Epithelial cell of proximal tubule (primary cell): ENCODE measurements around the gene AQP12B. TPM values are rescaled to one million over a fixed set of nuclear protein-coding genes. Genes with fewer than 3 reads are reported as not detected.
"Not testable (repeated sequence)": the region's sequence is repeated elsewhere in the genome, so short reads cannot be mapped to it uniquely, and the experiment has no call there.

Experiments used
- DNase-seq: peaks from one replicate; pipeline ENCODE4 v3.0.0-alpha.2; 2011; ENCODE audit warnings: low read depth
- H3K4me3 ChIP-seq: 2 replicates; pipeline ENCODE4 v1.5.1; 2011; ENCODE audit warnings: low read depth, mild to moderate bottlenecking, low read length
- total RNA-seq: library from RNA; depleted of rRNA; stranded (reverse); fragments of >200 nt; gene quantifications from 2 replicates; pipeline ENCODE4 v1.2.3, GENCODE V29; 2015
- TF ChIP-seq, protein P1 (sequence below): conservative IDR thresholded peaks from 2 replicates; pipeline ENCODE4 v1.5.1; 2012; ENCODE audit warnings: low read depth, mild to moderate bottlenecking, low read length

The AQP12B gene
- total RNA-seq, result not detected in 2 replicates

GRCh38 chr2:240682431-240683224, at the start of gene AQP12B:
AQP12B (minus strand) TSS chr2:240682885; CDS start chr2:240682837, 48 bp downstream.
- not testable (repeated sequence) for DNase-seq, H3K4me3 ChIP-seq

DNA sequence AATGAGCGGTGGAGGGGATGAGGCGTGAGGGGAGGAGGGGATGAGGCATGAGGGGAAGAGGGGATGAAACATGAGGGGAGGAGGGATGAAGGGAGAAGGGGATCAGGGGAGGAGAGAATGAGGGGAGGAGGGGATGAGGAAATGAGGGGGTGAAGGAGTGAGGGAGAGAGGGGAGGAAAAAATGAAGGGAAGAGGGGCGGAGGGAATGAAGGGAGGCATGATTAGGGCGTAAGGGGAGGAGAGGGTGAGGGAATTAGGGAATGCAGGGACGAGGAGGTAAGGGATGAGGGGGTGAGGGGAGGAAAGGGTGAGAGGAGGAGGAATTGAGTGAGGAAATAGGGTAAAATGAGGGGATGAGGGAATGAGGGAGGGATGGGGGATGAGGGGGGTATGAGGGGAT, 49.5 kb upstream of the AQP12B start:
- no peak for DNase-seq
- TF ChIP-seq, protein P1, sequence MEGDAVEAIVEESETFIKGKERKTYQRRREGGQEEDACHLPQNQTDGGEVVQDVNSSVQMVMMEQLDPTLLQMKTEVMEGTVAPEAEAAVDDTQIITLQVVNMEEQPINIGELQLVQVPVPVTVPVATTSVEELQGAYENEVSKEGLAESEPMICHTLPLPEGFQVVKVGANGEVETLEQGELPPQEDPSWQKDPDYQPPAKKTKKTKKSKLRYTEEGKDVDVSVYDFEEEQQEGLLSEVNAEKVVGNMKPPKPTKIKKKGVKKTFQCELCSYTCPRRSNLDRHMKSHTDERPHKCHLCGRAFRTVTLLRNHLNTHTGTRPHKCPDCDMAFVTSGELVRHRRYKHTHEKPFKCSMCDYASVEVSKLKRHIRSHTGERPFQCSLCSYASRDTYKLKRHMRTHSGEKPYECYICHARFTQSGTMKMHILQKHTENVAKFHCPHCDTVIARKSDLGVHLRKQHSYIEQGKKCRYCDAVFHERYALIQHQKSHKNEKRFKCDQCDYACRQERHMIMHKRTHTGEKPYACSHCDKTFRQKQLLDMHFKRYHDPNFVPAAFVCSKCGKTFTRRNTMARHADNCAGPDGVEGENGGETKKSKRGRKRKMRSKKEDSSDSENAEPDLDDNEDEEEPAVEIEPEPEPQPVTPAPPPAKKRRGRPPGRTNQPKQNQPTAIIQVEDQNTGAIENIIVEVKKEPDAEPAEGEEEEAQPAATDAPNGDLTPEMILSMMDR, result no peak
- no peak overlapping the region for H3K4me3 ChIP-seq

GRCh38 chr2:240731178-240731545, 48.5 kb upstream of the AQP12B start:
- DNase-seq, result no peak
- TF ChIP-seq, protein P1, result no peak
- H3K4me3 ChIP-seq, result no peak overlapping the region

- TF ChIP-seq, protein P1, result no peak
- DNase-seq, result no peak
- no peak overlapping the region for H3K4me3 ChIP-seq
These were observed 48.0 kb upstream of the AQP12B start for GRCh38 chr2:240730501-240731177.

GRCh38 chr2:240728827-240729226, 46.1 kb upstream of the AQP12B start:
- TF ChIP-seq, protein P1, result no peak
- DNase-seq, result no peak
- H3K4me3 ChIP-seq, result no peak overlapping the region

DNA sequence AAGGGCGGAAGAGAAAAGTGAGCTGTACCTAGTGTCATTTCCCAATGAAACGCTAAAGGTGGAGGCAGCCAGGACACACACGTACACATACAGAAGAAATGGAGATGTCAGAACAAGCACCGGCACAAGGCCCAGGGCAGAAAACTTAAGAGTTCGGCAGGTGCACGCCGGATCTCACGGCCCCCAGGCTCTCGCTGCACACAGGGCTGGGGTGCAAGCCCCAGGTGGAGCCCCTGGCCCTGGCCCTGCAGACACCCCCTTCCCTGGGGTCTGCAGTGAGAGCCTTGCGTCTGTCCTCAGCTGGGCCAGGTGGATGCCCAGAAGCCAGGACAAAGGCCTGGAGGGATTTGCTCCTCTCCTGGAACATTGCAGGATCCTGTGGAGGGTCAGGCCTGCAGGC, 45.7 kb upstream of the AQP12B start:
- TF ChIP-seq, protein P1, result no peak
- H3K4me3 ChIP-seq, result no peak overlapping the region
- no peak for DNase-seq

DNA sequence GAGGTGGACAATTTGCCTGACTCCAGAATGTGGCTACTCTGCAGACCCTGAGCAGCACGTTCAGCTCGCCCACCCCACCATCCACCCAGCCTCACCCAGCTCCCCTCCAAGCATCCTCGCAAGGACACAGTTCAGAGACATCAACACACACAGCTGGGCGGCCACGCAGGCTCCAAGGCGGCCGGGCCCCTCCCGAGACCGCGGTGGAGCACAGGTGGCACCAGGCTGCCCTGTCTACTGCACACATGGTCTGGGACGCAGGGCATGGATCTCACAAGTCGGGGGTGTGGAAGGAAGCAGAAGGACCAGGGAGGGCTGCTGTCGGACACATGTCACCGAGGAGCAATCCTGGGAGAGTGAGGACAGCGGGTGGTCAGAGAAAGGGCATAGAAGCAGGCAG, 45.2 kb upstream of the AQP12B start:
- TF ChIP-seq, protein P1, result no peak
- no peak overlapping the region for H3K4me3 ChIP-seq
- no peak for DNase-seq
